Liver (tissue), 9 donors: ENCODE measurements around the gene JPH3. TPM values are rescaled to one million over a fixed set of nuclear protein-coding genes. Genes with fewer than 3 reads are reported as not detected.

Source experiments
- DNase-seq: peaks from one replicate; pipeline ENCODE4 v3.0.0-alpha.2; 2017; ENCODE audit warnings: low spot score
- H3K27ac ChIP-seq, 2 donors: one replicate each; pipeline ENCODE4 v1.7.0; 2013; ENCODE audit warnings: inconsistent platforms in 2 of 2, low read length in 2 of 2, control low read depth in 1 of 2, low read depth in 1 of 2, mild to moderate bottlenecking in 1 of 2
- H3K27me3 ChIP-seq, 4 donors: one replicate each; pipeline versions ENCODE4 v1.6.1 to v1.7.0; 2013; ENCODE audit warnings: low read length in 3 of 4, inconsistent platforms in 1 of 4, mild to moderate bottlenecking in 1 of 4, moderate library complexity in 1 of 4; ENCODE audit not compliant: control insufficient read depth in 4 of 4, insufficient read depth in 4 of 4
- H3K36me3 ChIP-seq, 4 donors: one replicate each; pipeline versions ENCODE4 v1.6.1 to v1.7.0; 2013; ENCODE audit warnings: low read length in 3 of 4, mild to moderate bottlenecking in 3 of 4, low read depth in 1 of 4, moderate library complexity in 1 of 4; ENCODE audit not compliant: control insufficient read depth in 4 of 4, insufficient read depth in 3 of 4
- H3K4me1 ChIP-seq, 4 donors: one replicate each; pipeline versions ENCODE4 v1.6.1 to v1.7.0; 2013; ENCODE audit warnings: low read length in 3 of 4, mild to moderate bottlenecking in 3 of 4, moderate library complexity in 1 of 4; ENCODE audit not compliant: control insufficient read depth in 4 of 4, insufficient read depth in 4 of 4
- H3K4me3 ChIP-seq, 3 donors: one replicate each; pipeline versions ENCODE4 v1.6.1 to v1.7.0; 2013; ENCODE audit warnings: low read length in 3 of 3, control low read depth in 1 of 3, low read depth in 1 of 3, mild to moderate bottlenecking in 1 of 3
- H3K9ac ChIP-seq, 2 donors: one replicate each; pipeline ENCODE4 v1.7.0; 2013; ENCODE audit warnings: low read length in 2 of 2, mild to moderate bottlenecking in 2 of 2, moderate library complexity in 2 of 2, control low read depth in 1 of 2, low read depth in 1 of 2
- H3K9me3 ChIP-seq, 4 donors: one replicate each; pipeline versions ENCODE4 v1.6.1 to v1.7.0; 2013; ENCODE audit warnings: low read length in 3 of 4; ENCODE audit not compliant: control insufficient read depth in 4 of 4
- CTCF ChIP-seq: fragments of 150-350 bp; IDR thresholded peaks from 2 replicates; pipeline ENCODE4 v1.5.1; 2017; ENCODE audit warnings: improper control_type of control experiment, low read depth, low read length; ENCODE audit not compliant: missing input control
- EGR1 ChIP-seq, 2 donors: IDR thresholded peaks; 2 replicates each; pipeline ENCODE4 v1.6.1; 2016 to 2018; ENCODE audit warnings: antibody characterized with exemption in 2 of 2, low read depth in 2 of 2
- FOXA1 ChIP-seq: IDR thresholded peaks from 2 replicates; pipeline ENCODE4 v1.6.1; 2016; ENCODE audit warnings: antibody characterized with exemption
- FOXA2 ChIP-seq: IDR thresholded peaks from 2 replicates; pipeline ENCODE4 v1.6.1; 2016; ENCODE audit warnings: antibody characterized with exemption
- GABPA ChIP-seq, 2 donors: IDR thresholded peaks in 1 of 2; conservative IDR thresholded peaks in 1 of 2; 2 replicates each; pipeline ENCODE4 v1.6.1; 2016; ENCODE audit warnings: antibody characterized with exemption in 2 of 2, mild to moderate bottlenecking in 1 of 2, moderate library complexity in 1 of 2
- HNF4A ChIP-seq, 2 donors: conservative IDR thresholded peaks; 2 replicates each; pipeline ENCODE4 v1.6.1; 2016; ENCODE audit warnings: antibody characterized with exemption in 2 of 2, mild to moderate bottlenecking in 2 of 2
- HNF4G ChIP-seq: IDR thresholded peaks from 2 replicates; pipeline ENCODE4 v1.6.1; 2016; ENCODE audit warnings: antibody characterized with exemption
- JUND ChIP-seq, 2 donors: IDR thresholded peaks; 2 replicates each; pipeline ENCODE4 v1.6.1; 2016; ENCODE audit warnings: antibody characterized with exemption in 2 of 2
- MAX ChIP-seq: IDR thresholded peaks from 2 replicates; pipeline ENCODE4 v1.6.1; 2016; ENCODE audit warnings: antibody characterized with exemption
- NR2F2 ChIP-seq: IDR thresholded peaks from 2 replicates; pipeline ENCODE4 v1.6.1; 2016; ENCODE audit warnings: antibody characterized with exemption
- RAD21 ChIP-seq, 2 donors: IDR thresholded peaks; 2 replicates each; pipeline ENCODE4 v1.6.1; 2016; ENCODE audit warnings: antibody characterized with exemption in 2 of 2, mild to moderate bottlenecking in 2 of 2
- RXRA ChIP-seq, 2 donors: IDR thresholded peaks; 2 replicates each; pipeline ENCODE4 v1.6.1; 2017 to 2018; ENCODE audit warnings: antibody characterized with exemption in 2 of 2, mild to moderate bottlenecking in 1 of 2
- SP1 ChIP-seq: IDR thresholded peaks from 2 replicates; pipeline ENCODE4 v1.6.1; 2018; ENCODE audit warnings: antibody characterized with exemption, mild to moderate bottlenecking
- TAF1 ChIP-seq: conservative IDR thresholded peaks from 2 replicates; pipeline ENCODE4 v1.6.1; 2016; ENCODE audit warnings: antibody characterized with exemption, mild to moderate bottlenecking
- YY1 ChIP-seq: IDR thresholded peaks from 2 replicates; pipeline ENCODE4 v1.6.1; 2016; ENCODE audit warnings: antibody characterized with exemption, mild to moderate bottlenecking
- ZBTB33 ChIP-seq: IDR thresholded peaks from 2 replicates; pipeline ENCODE4 v1.6.1; 2016; ENCODE audit warnings: antibody characterized with exemption
- WGBS: extraction: QIAGEN DNeasy Blood & Tissue Kit; methylation state at CpG from one replicate; pipeline ENCODE4 v1.1.7; 2013; 5-methylcytosine and 5-hydroxymethylcytosine counted together
- polyA plus RNA-seq, 2 donors: library from polyadenylated mRNA; stranded (reverse) in 1 of 2; unstranded in 1 of 2; fragments of 200-250 nt in 1 of 2; fragments of >200 nt in 1 of 2; fragmentation: Nextera tagmentation in 1 of 2; extraction: Ambion mirVana in 1 of 2; gene quantifications; one replicate each; pipeline versions ENCODE4 v1.2.1 to v1.2.3, GENCODE V29; 2013 to 2015
- total RNA-seq, 2 donors: library from RNA; depleted of rRNA; stranded (reverse); fragments of >200 nt; gene quantifications; one replicate each; pipeline ENCODE4 v1.2.3, GENCODE V29; 2014
- TF ChIP-seq, protein P1 (sequence below): IDR thresholded peaks from 2 replicates; pipeline ENCODE4 v1.6.1; 2016; ENCODE audit warnings: antibody characterized with exemption, mild to moderate bottlenecking
- TF ChIP-seq, protein P2 (sequence below): IDR thresholded peaks from 2 replicates; pipeline ENCODE4 v1.6.1; 2016; ENCODE audit warnings: antibody characterized with exemption
- donor health status: healthy.
- donor health status: healthy.
- donor health status: healthy.
- donor health status: healthy.
- donor health status: healthy.

Gene JPH3
- total and polyA plus RNA-seq, 4 donors, result under 0.01 to 0.09 (median 0.04) TPM

GRCh38 chr16:87552772-87553573 lies 49.3 kb upstream of the JPH3 start:
- WGBS, result 94% methylated on average over 18 of the region's 18 CpGs
- Histone ChIP-seq H3K27me3 (no peaks in the 10 kb centered on the region), H3K4me1 (peaks cover 0 to 34% (median 24%) of the 10 kb centered on the region in 4 donors), H3K9me3 (no peaks in the 10 kb centered on the region), H3K36me3 (no peaks in the 10 kb centered on the region), H3K4me3 (no peak overlapping the region), H3K27ac (no peak overlapping the region), H3K9ac (no peak overlapping the region)
- no peak for DNase-seq
- TF ChIP-seq CTCF, result no peak

GRCh38 chr16:87554754-87555427 lies 47.4 kb upstream of the JPH3 start:
- Histone ChIP-seq H3K4me1 (peaks cover 0 to 31% (median 24%) of the 10 kb centered on the region in 4 donors), H3K27ac (peak overlapping the region; percentile 87 to 93), H3K9ac (peak overlapping the region in 1 of 2 donors; percentile 42), H3K36me3 (no peaks in the 10 kb centered on the region), H3K4me3 (peak overlapping the region in 2 of 3 donors; percentile 11 to 18), H3K27me3 (no peaks in the 10 kb centered on the region), H3K9me3 (no peaks in the 10 kb centered on the region)
- DNase-seq, result no peak
- 42% methylated on average over 22 of the region's 22 CpGs for WGBS
- TF ChIP-seq JUND (IDR thresholded peaks at IDR 0.05) (peak; percentile 69 to 80), ZBTB33 (no peak), CTCF (no peak), SP1 (peak; percentile 95), EGR1 (IDR thresholded peaks at IDR 0.05; ENCODE audit: low read depth in 2 of 2) (peak; percentile 85 to 96), RAD21 (IDR thresholded peaks at IDR 0.05) (peak; percentile 40 to 60), RXRA (IDR thresholded peaks at IDR 0.05) (peak; percentile 95 to 98), NR2F2 (peak; percentile 46), FOXA2 (peak; percentile 63), FOXA1 (peak; percentile 39), HNF4G (peak; percentile 57), YY1 (peak; percentile 54), MAX (peak; percentile 45), TAF1 (no peak), GABPA (IDR thresholded peaks at IDR 0.05 in 1 of 2, conservative IDR thresholded peaks at IDR 0.05 in 1 of 2) (peak in 1 of 2 donors; percentile 0), HNF4A (conservative IDR thresholded peaks at IDR 0.05) (peak; percentile 79 to 80)
- TF ChIP-seq, protein P1, sequence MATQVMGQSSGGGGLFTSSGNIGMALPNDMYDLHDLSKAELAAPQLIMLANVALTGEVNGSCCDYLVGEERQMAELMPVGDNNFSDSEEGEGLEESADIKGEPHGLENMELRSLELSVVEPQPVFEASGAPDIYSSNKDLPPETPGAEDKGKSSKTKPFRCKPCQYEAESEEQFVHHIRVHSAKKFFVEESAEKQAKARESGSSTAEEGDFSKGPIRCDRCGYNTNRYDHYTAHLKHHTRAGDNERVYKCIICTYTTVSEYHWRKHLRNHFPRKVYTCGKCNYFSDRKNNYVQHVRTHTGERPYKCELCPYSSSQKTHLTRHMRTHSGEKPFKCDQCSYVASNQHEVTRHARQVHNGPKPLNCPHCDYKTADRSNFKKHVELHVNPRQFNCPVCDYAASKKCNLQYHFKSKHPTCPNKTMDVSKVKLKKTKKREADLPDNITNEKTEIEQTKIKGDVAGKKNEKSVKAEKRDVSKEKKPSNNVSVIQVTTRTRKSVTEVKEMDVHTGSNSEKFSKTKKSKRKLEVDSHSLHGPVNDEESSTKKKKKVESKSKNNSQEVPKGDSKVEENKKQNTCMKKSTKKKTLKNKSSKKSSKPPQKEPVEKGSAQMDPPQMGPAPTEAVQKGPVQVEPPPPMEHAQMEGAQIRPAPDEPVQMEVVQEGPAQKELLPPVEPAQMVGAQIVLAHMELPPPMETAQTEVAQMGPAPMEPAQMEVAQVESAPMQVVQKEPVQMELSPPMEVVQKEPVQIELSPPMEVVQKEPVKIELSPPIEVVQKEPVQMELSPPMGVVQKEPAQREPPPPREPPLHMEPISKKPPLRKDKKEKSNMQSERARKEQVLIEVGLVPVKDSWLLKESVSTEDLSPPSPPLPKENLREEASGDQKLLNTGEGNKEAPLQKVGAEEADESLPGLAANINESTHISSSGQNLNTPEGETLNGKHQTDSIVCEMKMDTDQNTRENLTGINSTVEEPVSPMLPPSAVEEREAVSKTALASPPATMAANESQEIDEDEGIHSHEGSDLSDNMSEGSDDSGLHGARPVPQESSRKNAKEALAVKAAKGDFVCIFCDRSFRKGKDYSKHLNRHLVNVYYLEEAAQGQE, result peak; percentile 77
- TF ChIP-seq, protein P2, sequence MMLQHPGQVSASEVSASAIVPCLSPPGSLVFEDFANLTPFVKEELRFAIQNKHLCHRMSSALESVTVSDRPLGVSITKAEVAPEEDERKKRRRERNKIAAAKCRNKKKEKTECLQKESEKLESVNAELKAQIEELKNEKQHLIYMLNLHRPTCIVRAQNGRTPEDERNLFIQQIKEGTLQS, result peak; percentile 57
